ENCODE measurements around the gene EML2.
A peak's percentile ranks its signal among the peaks of the same experiment; 100 is the strongest.
"Not testable (repeated sequence)": the region's sequence is repeated elsewhere in the genome, so short reads cannot be mapped to it uniquely, and the experiment has no call there.

The EML2 gene

DNA sequence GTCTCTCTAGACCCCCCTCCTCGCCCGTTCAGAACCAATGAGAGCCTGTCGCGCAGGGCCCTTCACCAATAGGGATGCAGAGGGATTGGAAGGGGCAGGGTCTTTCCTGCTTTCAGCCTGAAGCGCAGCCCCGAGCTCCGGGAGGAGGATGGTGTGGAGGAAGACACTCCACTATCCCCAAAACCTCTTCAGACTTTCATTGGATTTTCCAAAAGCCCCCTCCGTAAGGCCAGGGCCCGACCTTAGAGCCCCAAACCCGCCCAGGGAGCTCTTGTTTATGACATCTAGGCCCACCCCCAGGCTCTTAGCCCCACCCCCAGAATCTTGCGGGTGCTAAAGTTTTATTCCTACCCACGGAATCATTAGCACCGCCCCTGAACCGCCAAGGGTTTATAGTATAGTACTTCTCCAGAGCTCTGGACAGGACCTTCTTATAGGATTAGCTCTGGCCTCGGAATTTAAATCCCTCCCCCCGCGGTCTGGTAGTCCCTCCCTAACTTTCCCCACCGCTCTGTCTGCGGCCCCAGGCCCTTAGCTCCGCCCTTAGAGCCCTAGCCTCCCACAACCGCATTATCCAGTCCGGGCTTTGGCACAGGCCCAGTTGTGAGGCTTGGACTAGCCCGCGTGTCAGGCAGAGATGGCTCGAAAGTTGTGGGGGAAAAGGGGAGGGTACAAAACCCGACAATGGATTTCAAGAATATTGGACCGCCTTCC lies 6.6 kb upstream of the EML2 start:
- peak; percentile 93 for DNase-seq

DNA sequence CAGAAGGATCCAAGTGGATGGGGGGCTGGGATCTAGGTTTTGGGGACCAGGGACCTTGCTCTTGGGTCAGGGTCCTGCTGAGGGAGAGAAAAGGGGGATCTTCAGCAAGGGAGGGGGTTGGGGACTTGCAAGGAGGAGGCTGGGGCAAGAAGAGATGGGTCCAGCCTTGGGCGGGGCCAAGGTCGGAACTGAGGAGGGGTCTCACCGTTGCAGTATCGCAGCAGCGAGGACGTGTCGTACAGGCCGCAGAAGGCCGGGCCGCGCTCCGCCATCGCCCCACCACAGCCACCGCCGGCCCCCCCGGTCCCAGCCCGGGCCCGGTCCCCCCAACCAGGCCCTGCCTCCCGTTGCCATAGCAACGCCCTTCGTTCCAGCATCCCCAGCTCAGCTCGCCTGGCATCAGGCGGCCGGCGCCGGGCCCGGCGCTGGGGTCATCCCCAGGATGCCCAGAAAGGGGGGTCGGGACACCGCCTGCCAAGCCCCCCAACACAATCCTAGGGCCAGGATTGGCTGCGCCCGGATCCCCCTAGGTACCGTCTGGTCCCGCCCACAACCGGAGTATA lies 6.0 kb upstream of the EML2 start:
- DNase-seq: no peak

DNA sequence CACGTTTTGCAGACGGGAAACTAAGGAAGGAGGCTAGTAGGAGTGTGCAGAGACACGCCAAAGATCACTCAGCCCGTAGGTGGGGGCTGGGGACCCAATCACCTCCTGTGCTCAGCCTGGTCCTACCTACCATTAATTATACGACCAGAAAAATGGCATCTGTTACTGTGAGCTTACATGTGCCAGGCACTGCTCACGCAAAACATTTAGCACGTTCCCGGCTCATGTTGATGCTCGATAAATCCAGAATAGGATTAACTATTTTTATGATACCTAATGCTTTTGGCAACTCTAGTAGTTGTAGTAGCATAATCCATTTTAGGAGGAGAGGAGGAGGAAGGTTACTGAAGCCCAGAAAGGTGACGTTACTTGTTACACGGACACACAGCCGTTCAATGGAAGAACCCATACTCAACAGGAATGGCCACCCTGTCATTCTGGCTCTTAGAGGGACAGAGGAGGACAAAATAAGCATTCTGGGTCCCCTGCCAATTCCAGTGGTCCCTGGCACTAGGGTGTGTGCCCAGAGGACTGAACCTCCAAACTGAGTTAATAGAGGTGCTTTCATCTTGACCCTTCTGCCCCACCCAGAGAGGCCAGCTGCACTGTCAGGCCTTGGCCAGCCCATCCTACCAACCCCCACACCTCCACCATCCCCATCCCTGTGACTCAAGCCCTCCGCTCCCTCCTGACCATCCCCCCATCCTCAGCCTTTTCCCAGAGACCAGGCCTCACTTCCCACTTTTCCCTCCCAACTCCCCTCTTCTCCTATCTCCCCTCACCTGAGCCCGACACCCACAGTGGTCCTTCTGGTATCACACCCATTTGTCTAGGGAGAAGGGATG lies 5.0 kb upstream of the EML2 start:
- no peak for DNase-seq

DNA sequence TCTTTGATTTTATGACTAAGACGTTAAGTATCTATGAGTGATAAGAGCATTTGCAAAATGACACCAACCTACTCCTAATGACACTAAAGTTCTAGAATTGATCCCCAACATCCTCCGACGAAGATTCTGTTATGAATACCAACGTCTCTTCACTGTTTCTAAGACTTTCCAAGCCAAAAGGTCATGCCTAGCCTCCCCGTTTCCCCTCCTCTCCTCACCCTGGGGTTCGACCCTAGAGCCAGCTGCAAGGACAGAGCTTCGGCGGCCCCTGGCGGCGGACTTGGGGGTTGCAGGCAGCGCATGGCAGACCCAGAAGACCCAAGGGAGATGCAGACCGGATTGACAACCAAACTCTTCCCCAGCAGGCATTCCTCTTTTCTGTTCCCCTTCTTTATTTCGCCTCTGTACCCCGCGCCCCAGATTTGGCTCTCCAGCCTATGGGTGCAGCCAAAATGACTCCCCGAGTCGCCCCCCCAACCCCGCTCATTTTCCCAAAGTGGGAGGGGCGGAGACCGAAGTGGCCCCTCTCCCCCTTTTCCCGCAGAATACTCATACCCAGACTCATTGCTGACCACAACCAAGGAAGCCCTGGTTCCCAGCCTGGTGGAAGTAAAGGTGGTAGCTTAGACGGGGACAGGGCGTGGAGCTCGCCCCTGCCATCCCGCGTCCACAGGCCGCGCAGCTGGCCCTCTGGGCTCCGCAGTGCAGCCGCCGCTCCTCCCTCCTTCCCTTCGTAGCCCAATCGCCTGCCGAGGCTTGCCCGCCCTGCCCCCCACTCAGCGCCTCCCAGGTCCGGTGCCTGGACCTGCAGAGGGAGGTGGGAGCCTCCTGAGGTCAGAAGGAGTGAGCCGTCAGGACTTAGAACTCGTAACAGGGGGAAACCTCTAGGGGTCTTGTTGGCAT lies 4.1 kb upstream of the EML2 start:
- peak; percentile 95 for DNase-seq

DNA sequence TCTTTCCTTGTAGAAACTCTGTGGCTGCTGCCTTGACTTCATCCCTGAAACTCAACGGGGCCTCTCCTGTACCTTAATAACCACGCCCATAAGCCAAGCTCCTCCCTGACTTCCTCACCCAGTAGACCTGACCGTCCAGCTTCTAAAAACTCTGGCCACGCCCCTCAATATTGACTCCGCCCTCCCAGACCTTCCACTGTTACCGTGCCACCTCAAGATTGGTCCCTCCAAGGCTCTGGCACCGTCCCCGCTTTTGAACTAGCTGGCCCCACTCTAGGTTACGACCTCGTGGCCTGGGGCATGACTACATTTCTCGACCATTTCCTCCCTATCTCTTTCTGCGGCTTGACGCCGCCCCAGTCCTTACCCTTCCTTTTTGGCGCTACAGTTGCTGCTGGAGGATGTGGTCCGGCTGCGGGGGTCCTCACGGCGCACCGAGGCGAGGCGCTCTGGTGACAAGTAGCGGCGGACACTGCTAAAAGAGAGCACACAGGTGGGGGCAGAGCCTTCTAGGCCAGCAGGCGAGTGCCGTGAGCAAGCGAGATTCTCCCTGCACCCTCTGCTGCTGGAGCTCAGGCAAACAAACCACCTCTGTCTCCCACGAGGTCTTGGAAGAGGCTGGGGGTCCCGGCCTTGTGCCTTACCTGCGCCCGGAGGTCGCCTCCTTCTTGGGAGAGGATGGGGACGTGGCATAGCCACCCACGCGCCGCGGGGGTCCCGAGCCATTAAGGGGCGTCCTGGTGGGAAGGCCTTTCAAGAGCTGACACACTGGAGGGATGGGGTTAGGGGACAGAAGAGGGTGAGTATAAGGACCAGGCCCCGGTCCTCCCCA lies 2.3 kb upstream of the EML2 start:
- peak; percentile 97 for DNase-seq

DNA sequence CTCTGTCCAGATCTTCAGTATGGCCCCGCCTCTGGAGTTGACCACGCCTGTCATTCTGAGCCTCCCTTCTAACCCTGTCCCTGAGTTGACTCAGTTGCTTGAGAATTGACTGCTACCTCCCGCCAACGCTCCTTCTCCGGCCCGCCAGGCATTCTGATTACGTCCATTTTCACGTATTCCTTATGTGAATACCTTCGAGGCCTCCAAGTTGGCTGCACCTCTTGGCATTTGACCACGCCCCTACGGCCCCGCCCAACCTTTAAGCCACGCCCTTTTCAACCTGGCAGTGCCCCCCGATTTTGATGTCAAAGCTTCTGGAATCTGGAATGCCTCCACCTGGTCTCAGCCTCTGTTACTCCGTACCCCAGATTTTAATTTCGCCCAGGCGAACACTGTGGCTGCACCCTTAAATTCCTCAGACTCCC lies 1.7 kb upstream of the EML2 start:
- peak; percentile 75 for DNase-seq

DNA sequence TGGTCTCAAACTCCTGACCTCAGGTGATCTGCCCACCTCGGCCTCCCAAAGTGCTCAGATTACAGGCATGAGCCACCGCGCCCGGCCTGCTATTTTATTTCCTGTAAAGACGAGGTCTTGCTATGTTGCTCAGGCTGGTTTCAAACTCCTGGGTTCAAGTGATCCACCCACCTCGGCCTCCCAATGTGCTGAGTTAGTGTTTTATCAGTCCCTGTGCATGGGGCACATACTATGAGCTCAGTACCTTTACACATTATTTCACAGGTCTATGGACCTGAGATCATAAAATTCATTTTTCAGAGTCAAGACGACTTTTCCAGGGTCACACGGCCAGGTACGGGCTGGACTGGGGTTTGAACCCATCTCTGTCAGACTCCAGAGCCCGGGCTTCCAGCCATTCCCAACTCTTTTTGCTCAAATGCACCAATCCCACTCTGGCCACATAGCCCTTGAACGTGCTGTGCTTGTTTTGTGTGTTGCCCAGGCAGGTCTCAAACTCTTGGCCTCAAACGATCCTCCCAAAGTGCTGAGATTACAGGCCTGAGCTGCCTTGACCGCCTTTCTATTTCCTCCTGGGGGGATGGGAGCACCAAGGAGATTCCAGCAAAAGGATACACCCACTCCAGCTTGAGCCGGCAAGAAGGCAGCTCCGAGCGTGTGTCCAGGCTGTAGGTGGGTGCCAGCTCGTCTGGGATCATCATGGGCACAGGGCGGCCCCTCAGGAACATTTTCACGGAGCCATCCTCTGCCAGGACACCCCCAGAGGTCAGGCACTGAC lies 1.1 kb downstream of the EML2 start:
- DNase-seq: peak; percentile 84

DNA sequence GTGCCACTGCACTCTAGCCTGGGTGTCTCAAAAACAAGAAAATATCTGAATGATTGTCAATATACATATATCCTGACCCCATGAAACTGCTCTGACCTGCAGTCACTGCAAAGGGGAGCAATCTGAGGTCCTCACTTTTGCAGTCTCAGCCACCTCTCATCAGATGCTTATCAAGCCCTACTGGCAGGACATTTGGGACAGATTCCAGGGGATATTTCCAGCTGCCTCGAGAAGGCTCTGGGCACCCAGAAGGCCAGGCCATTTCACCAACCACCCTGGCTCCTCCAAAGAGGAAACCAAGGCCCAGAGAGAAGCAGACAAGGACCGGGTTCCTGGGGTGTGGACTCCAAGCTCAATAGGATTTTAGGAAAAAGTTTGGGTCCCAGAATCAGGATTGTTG lies 2.3 kb downstream of the EML2 start:
- no peak for DNase-seq

DNA sequence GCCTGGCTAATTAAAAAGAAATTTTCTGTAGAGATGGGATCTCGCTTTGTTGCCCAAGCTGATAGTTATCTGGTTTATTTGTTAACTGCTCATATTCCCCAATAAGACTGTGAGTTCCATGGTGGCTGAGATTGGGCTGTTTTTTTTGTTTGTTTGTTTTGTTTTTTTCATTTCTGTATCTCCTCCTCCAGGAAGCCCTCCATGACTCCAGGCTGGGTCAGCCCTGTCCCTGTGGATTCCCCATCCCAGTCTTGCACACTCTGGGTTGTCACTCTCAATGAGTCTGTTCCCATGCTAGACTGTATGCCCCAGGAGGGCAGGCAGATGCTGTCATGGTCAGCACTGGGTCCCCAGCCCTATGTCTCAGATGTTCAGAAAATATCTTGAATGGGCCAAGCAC lies 2.9 kb downstream of the EML2 start:
- DNase-seq: no peak

DNA sequence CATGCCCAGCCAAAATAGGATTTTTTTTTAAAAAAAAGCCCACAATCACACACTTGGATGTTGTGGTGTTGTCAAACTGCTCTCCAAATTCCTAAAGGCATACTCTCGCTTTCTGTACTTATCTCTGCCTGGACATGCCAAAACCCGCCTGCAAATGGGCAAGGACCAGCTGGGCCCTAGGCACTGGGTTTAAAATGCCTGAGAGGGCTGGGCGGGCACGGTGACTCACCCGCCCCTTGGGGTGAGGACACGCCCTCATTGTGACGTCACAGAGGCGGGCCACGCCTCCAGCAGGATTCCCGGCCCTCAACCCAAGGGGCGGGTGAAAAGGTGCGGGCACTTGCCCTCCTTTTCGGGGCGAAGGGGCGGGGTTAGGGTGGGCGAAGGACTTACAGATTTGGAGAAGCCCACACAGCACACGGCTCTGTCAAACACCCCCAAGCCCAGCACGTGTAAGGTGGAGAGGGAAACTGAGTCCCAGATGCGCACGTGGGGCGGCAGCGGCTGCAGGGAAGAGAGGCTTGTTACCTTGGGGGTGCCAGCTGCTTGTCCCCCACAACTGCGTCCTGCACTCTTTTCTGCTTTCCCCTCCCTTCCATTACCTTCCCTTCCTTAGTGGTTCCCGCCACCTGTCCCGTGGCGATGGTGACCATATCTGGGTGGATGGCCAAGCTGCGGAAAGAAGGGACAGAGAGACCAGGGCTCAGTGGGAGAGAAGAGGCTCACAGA lies 6.6 kb downstream of the EML2 start:
- DNase-seq: peak; percentile 95

DNA sequence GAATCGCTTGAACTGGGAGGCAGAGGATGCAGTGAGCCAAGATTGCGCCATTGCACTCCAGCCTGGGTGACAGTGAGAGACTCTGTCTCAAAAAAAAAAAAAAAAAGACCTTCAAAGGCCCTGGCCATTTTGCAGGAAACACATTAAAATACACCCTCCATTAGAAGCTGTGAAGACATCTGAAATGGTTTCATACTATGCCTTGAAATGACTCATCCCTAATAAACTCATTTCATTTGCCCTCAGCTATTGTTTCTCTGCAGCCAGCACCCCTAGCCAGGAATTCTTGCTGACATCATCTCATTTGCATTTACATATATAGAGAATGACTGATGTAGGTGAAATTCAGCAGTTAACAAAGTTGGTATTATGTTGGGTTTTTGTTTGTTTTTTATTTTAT lies 8.7 kb downstream of the EML2 start:
- DNase-seq: peak; percentile 67

DNA sequence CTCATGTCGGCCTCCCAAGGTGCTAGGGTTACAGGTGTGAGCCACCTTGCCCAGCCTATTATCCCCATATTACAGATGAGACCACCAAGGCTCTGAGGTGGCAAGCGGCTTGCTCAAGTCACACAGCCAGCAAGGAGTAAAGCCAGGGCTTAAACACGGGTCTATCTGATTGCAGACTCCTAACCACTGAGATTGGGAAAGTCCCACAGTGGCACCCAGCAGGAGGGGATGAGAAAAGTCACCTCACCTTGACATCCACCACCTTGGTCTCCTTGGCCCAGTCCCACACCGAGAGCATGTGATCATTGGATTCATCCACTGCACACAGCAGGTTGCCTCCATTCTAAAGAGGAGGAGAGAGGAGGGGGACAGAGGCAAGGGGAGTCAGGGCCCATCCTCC lies 9.5 kb downstream of the EML2 start:
- DNase-seq: no peak

DNA sequence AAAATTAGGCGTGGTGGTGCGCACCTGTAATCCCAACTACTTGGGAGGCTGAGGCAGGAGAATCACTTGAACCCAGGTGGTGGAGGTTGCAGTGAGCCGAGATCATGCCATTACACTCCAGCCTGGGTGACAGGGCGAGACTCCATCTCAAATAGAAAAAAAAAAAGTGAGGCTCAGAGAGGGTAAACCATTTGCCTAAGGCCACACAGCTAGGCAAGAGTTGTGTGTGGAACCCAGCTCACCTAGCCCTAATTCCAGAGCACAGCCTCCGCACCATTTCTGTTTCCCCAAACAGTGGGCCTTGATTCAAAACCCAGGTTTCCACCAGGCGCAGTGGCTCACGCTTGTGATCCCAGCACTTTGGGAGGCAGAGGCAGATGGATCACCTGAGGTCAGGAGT lies 11.0 kb downstream of the EML2 start:
- not testable (repeated sequence) for DNase-seq

DNA sequence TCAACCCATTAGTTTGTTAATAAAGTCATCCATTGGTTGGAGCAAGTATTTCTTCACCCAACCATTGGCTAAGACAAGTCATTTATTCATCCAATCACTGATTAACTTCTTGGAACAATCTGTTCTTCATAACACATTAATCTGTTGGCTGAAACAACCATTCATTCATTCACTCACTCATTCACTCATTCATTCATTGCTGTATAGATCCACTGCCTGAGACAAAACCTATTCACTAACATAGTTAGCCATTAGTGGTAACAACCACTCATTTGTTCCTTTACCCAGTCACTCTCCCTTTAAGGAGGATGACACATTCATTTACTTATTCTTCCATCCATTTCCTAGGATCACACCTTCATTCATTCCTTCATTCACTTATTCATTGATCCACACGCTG lies 15.2 kb downstream of the EML2 start:
- no peak for DNase-seq

DNA sequence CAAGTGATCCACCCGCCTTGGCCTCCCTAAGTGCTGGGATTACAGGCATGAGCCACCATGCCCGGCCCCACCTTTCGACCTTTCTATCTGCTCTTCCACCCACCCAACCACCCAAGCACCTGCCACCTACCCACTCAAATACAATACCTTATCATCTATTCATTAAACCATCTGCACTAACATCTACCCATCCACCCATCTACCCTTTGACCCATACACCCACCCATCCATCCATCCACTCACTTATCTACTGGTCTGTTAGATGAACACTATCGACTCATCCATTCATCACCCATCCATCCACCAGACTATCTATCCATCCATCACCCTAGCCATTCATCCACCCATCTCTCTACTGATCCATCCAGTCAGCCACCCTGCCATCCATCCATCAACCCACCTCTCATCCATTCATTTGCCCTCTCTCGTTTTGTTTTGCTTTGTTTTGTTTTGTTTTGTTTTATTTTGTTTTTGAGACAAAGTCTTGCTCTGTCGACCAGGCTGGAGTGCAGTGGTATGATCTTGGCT lies 17.2 kb downstream of the EML2 start:
- no peak for DNase-seq

DNA sequence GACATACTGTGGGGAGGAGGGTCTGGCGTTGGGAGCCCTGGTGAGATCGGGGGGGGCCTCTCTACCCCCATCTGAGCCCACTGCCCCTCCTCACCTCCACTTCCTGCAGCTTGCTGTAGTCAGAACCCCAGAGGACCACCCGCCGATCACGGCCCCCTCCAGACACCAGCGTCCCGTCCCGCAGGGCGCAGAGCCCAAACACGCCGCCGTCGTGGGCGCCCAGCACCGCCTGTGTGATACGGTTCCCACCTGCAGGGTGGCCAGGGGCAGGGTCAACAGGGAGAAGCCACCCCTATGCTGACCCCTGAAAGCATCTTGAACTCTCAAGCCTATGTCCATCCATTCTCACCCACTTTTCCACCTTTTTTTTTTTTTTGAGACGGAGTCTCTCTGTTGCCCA lies 17.8 kb downstream of the EML2 start:
- no peak for DNase-seq

DNA sequence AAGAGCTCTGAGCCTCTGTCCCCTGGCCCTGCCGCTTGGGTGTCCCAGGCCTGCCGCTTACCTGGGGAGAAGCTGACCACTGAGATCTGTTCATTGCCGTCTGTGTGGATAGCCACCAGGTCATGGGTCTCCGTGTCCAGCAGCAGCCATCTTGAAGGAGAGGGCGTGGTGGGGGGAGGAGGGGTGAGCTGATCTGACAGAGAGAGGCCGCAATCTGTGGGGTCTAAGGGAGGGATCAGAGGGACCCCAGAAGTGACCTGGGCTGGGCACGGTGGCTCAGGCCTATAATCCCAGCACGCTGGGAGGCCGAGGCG lies 22.5 kb downstream of the EML2 start:
- DNase-seq: no peak

DNA sequence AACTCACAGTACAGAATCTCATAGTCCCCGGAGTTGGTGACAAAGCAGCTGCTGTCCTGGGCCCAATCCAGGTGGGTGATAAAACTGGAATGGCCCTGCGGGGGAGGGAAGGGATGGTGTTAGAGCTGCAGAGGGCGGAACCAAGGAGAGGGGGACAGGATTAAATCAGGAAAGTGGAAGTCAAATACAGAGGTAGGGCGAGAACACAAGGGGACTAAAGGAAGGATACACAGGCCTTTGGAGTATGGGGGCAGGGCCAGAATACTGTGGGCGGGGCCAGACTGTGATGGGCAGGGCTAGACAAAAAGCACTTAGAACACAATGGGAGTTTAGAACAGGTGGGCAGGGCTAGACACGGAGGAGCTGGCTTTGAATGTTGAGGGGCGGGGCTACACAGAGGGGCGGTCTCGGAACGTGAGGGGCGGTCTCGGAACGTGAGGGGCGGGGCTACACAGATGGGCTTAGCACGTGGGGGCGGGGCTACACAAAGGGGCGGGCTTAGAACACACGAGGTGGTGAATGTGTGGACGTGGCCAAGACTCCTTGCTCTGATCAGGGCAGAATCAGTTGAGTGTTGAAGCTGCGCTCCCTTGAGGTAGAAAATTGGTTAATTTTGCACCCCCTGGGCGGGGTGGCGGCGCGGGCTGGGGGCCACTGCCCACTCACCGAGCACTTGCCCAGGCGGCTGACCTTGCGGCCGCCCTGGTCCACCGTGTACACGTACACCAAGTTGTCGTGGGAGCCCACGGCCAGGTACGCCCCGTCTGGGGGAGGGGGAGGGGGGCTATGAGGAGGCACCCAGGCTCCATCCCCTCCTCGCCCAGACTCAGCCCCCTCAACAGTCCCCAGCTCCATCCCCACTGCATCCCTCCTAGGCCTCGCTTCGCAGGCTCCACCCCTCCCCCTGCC lies 23.1 kb downstream of the EML2 start:
- peak; percentile 98 for DNase-seq

DNA sequence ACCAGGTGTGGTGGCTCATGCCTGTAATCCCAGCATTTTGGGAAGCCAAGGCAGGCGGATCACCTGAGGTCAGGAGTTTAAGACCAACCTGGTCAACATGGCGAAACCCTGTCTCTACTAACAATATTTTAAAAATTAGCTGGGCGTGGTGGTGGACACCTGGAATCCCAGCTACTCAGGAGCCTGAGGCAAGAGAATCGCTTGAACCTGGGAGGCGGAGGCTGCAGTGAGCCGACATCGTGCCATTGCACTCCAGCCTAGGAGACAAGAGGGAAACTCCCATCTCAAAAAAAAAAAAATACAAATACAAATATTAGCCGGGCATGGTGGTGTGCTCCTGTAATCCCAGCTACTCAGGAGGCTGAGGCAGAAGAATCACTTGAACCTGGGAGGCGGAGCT lies 24.1 kb downstream of the EML2 start:
- not testable (repeated sequence) for DNase-seq

Data from islet precursor cell (in vitro differentiated cells).